BE2C (cell line): ENCODE measurements around the gene PID1.

ENCODE experiments used
- DNase-seq: peaks from one replicate; pipeline ENCODE4 v3.0.0-alpha.2; 2020
- H3K27me3 ChIP-seq: fragments of 250-450 bp; sonication (Bioruptor Pico); 2 replicates; pipeline ENCODE4 v1.5.1; 2020; ENCODE audit warnings: mild to moderate bottlenecking
- H3K36me3 ChIP-seq: fragments of 250-450 bp; sonication (Bioruptor Pico); 2 replicates; pipeline ENCODE4 v1.5.1; 2020; ENCODE audit warnings: mild to moderate bottlenecking
- H3K4me1 ChIP-seq: fragments of 250-450 bp; sonication (Bioruptor Pico); 2 replicates; pipeline ENCODE4 v1.5.1; 2020
- H3K4me3 ChIP-seq: 2 replicates; pipeline ENCODE4 v1.5.1; 2011; ENCODE audit warnings: low read depth, low read length
- H3K9me3 ChIP-seq: fragments of 250-450 bp; sonication (Bioruptor Pico); 2 replicates; pipeline ENCODE4 v1.5.1; 2020
- CTCF ChIP-seq: IDR thresholded peaks from 2 replicates; pipeline ENCODE4 v1.5.1; 2012; ENCODE audit warnings: mild to moderate bottlenecking, low read depth, low read length

PID1 gene

GRCh38 chr2:229104974-229105387 is 166.1 kb downstream of the PID1 start:
- Histone ChIP-seq H3K4me1 (no peaks in the 10 kb centered on the region), H3K27me3 (no peaks in the 10 kb centered on the region), H3K4me3 (no peak overlapping the region), H3K36me3 (no peaks in the 10 kb centered on the region), H3K9me3 (no peaks in the 10 kb centered on the region; the same call in 1 of the 2 replicates)
- no peak for TF ChIP-seq CTCF
- no peak for DNase-seq

GRCh38 chr2:229104025-229104424 is 167.1 kb downstream of the PID1 start:
- no peak for TF ChIP-seq CTCF
- no peaks in the 10 kb centered on the region for H3K4me1 ChIP-seq
- no peak overlapping the region for H3K4me3 ChIP-seq
- H3K27me3 ChIP-seq = no peaks in the 10 kb centered on the region
- H3K9me3 ChIP-seq = no peaks in the 10 kb centered on the region; the same call in 1 of the 2 replicates
- H3K36me3 ChIP-seq = no peaks in the 10 kb centered on the region
- DNase-seq = no peak

- Histone ChIP-seq H3K4me3 (no peak overlapping the region), H3K4me1 (no peaks in the 10 kb centered on the region), H3K36me3 (no peaks in the 10 kb centered on the region), H3K9me3 (no peaks in the 10 kb centered on the region; the same call in 1 of the 2 replicates), H3K27me3 (no peaks in the 10 kb centered on the region)
- no peak for TF ChIP-seq CTCF
- DNase-seq = no peak
These were observed 169.8 kb downstream of the PID1 start for GRCh38 chr2:229101314-229101713.

- no peaks in the 10 kb centered on the region; the same call in none of the 2 replicates for H3K9me3 ChIP-seq
- DNase-seq = no peak
- H3K36me3 ChIP-seq = no peaks in the 10 kb centered on the region
- no peaks in the 10 kb centered on the region for H3K27me3 ChIP-seq
- TF ChIP-seq CTCF = no peak
- H3K4me3 ChIP-seq = no peak overlapping the region
- no peaks in the 10 kb centered on the region for H3K4me1 ChIP-seq
These were observed 171.9 kb downstream of the PID1 start for GRCh38 chr2:229099231-229099630.

GRCh38 chr2:229098801-229099200 is 172.3 kb downstream of the PID1 start:
- Histone ChIP-seq H3K27me3 (no peaks in the 10 kb centered on the region), H3K4me3 (no peak overlapping the region), H3K36me3 (no peaks in the 10 kb centered on the region), H3K4me1 (no peaks in the 10 kb centered on the region), H3K9me3 (no peaks in the 10 kb centered on the region; the same call in none of the 2 replicates)
- no peak for DNase-seq
- TF ChIP-seq CTCF = no peak

- Histone ChIP-seq H3K4me3 (no peak overlapping the region), H3K36me3 (no peaks in the 10 kb centered on the region), H3K27me3 (no peaks in the 10 kb centered on the region), H3K9me3 (no peaks in the 10 kb centered on the region; the same call in none of the 2 replicates), H3K4me1 (no peaks in the 10 kb centered on the region)
- DNase-seq = no peak
- TF ChIP-seq CTCF = no peak
These were observed 174.5 kb downstream of the PID1 start for GRCh38 chr2:229096409-229097066.
